ENCODE measurements around the gene PDE6B. TPM values are rescaled to one million over a fixed set of nuclear protein-coding genes. Genes with fewer than 3 reads are reported as not detected.

The PDE6B gene
- polyA plus RNA-seq: 27.1 TPM
- long read RNA-seq, donor 1: 0 reads
- long read RNA-seq, donor 2, partial matches to known transcripts: 6 of 7 reads
- long read RNA-seq, donor 2, other reads (novel, unspliced or antisense): 0 of 7 reads
- long read RNA-seq, donor 3: 0 reads
- long read RNA-seq, donor 4: 0 reads
- long read RNA-seq, donor 5: 0 reads
- long read RNA-seq, donor 6, partial matches to known transcripts: 0 of 2 reads
- long read RNA-seq, donor 6, other reads (novel, unspliced or antisense): 0 of 2 reads
- long read RNA-seq, donor 7, partial matches to known transcripts: 0 of 1 reads
- long read RNA-seq, donor 7, other reads (novel, unspliced or antisense): 0 of 1 reads
- long read RNA-seq, donor 8, partial matches to known transcripts: 5 of 6 reads
- long read RNA-seq, donor 8, other reads (novel, unspliced or antisense): 0 of 6 reads
- long read RNA-seq, donor 9, partial matches to known transcripts: 6 of 8 reads
- long read RNA-seq, donor 9, other reads (novel, unspliced or antisense): 0 of 8 reads
- long read RNA-seq, donor 10, partial matches to known transcripts: 307 of 948 reads
- long read RNA-seq, donor 10, other reads (novel, unspliced or antisense): 640 of 948 reads
- long read RNA-seq, donor 11: 0 reads

DNA sequence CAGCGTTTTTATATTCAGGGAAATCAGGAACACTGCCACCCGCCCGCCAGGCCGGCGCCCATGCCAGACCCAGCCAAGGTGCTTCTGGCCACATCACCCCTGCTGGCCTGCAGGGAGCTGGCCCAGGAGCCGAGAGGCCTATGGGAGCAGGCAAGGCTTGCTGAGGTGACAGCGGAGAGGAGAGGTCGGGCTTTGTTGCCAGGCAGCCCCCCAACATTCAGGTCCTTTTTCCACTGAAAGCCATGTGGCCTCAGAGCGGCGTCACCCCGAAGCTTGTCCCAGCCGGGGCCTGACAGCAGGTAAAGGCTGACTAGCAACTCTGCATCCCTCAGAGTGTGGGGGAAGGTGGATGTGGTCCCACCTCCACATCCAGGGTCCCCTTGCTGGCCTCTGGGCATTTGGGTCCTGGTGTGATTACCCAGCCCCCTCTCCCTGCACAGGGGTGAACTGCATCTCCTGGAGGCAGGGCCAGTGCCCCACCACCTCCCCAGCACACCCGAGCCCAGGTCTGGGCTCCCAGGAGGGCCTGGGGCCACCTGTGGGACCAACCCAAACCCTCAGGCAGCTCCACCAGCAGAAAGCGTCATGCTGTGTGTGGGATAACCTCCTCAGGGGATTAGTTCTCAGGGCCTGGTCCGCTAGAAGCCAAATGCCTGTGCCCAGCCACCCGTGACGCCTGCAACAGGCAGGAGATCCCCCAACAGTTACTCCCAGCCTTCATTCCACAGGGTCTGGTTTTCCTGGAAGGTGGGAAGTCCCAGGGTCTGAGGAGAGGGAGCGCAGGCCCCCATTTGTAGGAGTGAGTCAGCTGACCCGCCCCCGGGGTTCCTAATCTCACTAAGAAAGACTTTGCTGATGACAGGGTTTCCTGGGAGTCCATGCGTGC is at the start of gene PDE6B:
TSS of gene PDE6B (plus strand) at position 869 of the 886 bp plus-strand sequence. CDS start 54 bp downstream, outside the sequence.
- DNase-seq: no peak
- H3K27me3 ChIP-seq (ENCODE audit: control insufficient read depth, insufficient read depth, low read length): no peaks in the 10 kb centered on the region
- H3K27ac ChIP-seq (ENCODE audit: low read length): no peak within 1 kb of the TSS
- H3K4me3 ChIP-seq (ENCODE audit: low read length): no peak within 1 kb of the TSS
- no CpG with 5 or more reads among the region's 21 CpGs for WGBS (ENCODE audit: insufficient coverage, low lambda C conversion rate)
- no peaks in the 10 kb centered on the region for H3K9me3 ChIP-seq (ENCODE audit: control insufficient read depth, low read depth, low read length)
- no peaks in the 10 kb centered on the region for H3K36me3 ChIP-seq (ENCODE audit: control insufficient read depth, insufficient read depth, low read length)
- H3K4me1 ChIP-seq (ENCODE audit: control insufficient read depth, insufficient read depth, low read length): no peaks in the 10 kb centered on the region

DNA sequence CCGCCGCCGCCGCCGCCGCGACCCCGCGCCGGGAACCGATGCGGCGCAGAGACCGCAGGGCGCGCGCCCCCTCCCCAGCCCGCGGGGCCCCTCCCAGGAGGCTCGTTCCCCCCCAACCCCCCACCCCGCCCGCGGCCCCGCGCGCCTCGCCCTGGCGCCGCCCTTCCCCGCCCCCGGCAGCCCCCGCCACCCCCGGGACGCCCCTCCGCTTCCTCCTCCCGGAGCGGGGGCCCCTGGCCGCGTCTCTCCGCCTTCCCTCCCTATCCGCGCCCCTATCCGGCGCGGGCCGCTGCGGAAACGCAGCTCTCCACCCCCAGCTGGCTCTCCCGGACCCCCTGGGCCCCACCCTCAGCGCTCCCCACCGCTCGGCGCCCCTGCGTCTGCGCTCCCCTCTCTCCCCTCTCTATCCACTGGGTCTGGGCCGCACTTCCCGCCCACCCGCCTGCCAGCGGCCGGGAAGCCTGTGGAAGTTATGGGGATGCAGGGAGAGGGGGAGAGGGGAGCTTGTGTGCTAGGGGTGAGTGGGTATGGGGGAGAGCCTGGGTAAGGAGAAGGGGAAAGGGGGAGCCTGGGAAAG is 49.0 kb upstream of the PDE6B start, which contains the start of gene TMEM271:
TSS of gene TMEM271 (minus strand) at position 51 of the 577 bp plus-strand sequence. CDS start 233 bp downstream, outside the sequence.
- Histone ChIP-seq H3K27ac (ENCODE audit: low read length) (no peak within 1 kb of the TSS), H3K4me3 (ENCODE audit: low read length) (no peak within 1 kb of the TSS), H3K9me3 (ENCODE audit: control insufficient read depth, low read depth, low read length) (peaks cover 3% of the 10 kb centered on the region), H3K36me3 (ENCODE audit: control insufficient read depth, insufficient read depth, low read length) (no peaks in the 10 kb centered on the region), H3K27me3 (ENCODE audit: control insufficient read depth, insufficient read depth, low read length) (peaks cover 74% of the 10 kb centered on the region), H3K4me1 (ENCODE audit: control insufficient read depth, insufficient read depth, low read length) (no peaks in the 10 kb centered on the region)
- no peak for DNase-seq
- WGBS (ENCODE audit: insufficient coverage, low lambda C conversion rate): no CpG with 5 or more reads among the region's 60 CpGs

DNA sequence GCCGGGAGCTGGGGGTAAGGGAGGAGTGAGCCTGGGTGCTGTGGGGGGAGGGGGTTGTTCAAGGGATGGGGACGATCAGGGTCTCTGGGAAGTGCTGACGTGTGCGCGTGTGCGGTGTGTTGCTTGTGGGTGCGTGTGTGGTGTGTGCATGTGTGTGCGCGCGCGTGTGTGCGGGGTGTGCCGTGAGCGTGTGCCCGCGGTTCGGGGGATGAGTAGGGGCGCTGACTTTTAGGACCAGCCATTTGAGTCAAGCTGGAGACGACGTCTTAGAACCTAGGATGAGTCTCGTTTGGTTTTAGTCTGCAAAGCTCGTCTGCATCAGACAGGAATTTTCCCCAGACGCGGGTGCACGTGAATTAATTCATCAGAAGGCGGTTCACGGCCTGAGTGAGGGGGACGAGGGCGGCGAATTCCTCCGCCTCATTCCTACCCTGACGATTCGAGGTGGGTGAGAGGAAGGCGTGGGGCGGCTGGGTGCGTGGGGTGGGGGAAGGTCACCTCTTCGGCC is 48.3 kb upstream of the PDE6B start:
- H3K27me3 ChIP-seq (ENCODE audit: control insufficient read depth, insufficient read depth, low read length): peaks cover 77% of the 10 kb centered on the region
- H3K27ac ChIP-seq (ENCODE audit: low read length): no peak overlapping the region
- WGBS (ENCODE audit: insufficient coverage, low lambda C conversion rate): no CpG with 5 or more reads among the region's 37 CpGs
- H3K4me3 ChIP-seq (ENCODE audit: low read length): no peak overlapping the region
- no peaks in the 10 kb centered on the region for H3K36me3 ChIP-seq (ENCODE audit: control insufficient read depth, insufficient read depth, low read length)
- no peaks in the 10 kb centered on the region for H3K4me1 ChIP-seq (ENCODE audit: control insufficient read depth, insufficient read depth, low read length)
- H3K9me3 ChIP-seq (ENCODE audit: control insufficient read depth, low read depth, low read length): peaks cover 3% of the 10 kb centered on the region
- DNase-seq: no peak

DNA sequence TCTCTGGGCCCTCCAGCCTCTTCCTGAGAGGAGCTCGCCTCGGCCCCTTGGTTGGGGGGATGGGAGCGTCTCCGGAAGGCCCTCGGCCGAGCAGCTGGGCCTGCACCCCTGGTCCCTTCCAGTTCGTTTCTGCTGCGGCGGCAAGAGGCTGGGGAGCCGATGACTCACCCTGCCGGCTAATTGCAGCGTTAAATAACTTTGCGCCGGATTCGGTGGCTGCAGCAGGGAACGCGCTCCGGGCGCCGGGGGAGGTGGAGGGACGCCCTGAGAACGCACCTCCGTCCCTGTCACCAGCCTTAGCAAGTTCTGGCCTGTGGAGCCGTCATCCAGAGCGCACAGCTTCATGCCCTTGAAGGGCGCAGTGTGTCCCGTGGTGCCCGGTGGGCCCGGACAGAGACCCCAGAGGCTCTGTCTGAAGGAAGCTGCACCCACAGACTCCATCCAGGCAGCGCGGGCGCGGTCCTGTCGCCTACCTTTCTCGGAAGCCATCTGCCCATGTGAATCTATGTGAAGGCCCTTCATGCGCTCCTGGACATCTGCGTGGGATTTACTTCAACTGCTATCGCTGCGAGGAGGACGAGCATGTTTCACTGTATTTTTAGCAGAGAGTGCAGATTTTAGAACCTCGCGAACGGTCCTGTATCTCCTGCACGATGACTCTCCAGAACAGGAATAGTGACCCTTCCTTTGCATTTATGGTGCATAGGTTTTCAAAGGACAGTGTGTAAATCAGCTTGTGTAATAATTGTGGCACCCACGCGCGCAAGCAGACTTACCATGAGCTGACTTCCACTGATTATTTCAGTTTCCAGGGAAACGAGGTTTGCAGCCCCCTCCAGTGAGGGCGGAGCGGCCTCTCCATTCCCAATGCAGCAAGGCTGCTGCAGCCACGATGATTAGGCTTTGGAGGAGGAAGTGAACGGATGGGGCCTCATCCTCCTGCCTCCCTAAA is 47.6 kb upstream of the PDE6B start:
- no peaks in the 10 kb centered on the region for H3K4me1 ChIP-seq (ENCODE audit: control insufficient read depth, insufficient read depth, low read length)
- H3K4me3 ChIP-seq (ENCODE audit: low read length): no peak overlapping the region
- no CpG with 5 or more reads among the region's 52 CpGs for WGBS (ENCODE audit: insufficient coverage, low lambda C conversion rate)
- no peaks in the 10 kb centered on the region for H3K36me3 ChIP-seq (ENCODE audit: control insufficient read depth, insufficient read depth, low read length)
- peaks cover 3% of the 10 kb centered on the region for H3K9me3 ChIP-seq (ENCODE audit: control insufficient read depth, low read depth, low read length)
- H3K27me3 ChIP-seq (ENCODE audit: control insufficient read depth, insufficient read depth, low read length): peaks cover 72% of the 10 kb centered on the region
- peak in 1 of 2 donors; percentile 32 for DNase-seq
- no peak overlapping the region for H3K27ac ChIP-seq (ENCODE audit: low read length)

DNA sequence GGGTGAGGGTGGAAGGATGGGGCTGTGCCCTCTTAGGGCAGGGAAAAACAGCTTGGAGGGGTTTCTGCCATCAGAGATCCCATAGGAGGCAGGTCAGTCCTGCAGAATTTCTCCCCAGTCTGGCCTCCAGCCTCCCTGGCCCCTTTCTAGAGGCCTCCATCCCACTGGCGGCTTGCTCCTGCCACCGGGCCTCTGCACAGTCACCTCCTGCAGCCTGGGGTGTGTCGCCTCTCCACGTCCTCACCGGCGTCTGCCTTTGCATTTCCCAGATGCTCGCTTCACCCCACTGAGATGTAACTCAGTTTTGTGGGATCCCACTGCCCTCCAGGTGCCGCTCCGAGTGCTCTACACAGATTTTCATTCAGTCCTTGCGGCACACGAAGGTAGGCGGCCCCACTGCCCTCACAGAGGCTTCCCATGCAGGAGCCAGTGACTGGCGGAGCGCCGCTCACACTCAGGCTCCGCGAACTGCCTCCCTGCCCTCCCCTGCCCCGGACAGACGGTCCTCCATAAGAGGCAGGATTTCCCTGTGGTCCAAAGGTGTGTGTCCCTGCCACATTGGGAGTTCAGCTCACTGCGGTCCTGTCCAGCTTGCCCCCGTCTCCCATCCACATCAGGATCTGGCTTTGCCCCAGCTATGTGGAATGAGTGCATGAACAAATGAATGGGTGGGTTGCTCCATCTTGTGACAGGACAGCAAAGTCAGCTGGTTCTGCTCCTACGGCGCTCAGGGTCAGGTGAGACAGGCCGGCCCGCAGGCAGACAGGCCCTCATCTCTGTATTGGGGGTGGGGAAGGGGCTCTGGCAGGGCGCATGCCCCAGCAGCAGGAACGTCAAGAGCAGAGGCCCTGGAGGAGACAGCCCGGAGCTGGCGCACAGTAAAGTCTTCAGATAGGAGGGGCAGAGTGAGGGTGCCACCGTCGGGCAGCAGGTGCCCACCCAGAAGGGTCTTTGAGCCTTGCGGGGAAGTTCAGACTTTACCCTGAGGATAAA is 46.6 kb upstream of the PDE6B start:
- no peak overlapping the region for H3K27ac ChIP-seq (ENCODE audit: low read length)
- peaks cover 63% of the 10 kb centered on the region for H3K27me3 ChIP-seq (ENCODE audit: control insufficient read depth, insufficient read depth, low read length)
- no CpG with 5 or more reads among the region's 32 CpGs for WGBS (ENCODE audit: insufficient coverage, low lambda C conversion rate)
- peaks cover 3% of the 10 kb centered on the region for H3K9me3 ChIP-seq (ENCODE audit: control insufficient read depth, low read depth, low read length)
- H3K4me1 ChIP-seq (ENCODE audit: control insufficient read depth, insufficient read depth, low read length): no peaks in the 10 kb centered on the region
- no peaks in the 10 kb centered on the region for H3K36me3 ChIP-seq (ENCODE audit: control insufficient read depth, insufficient read depth, low read length)
- H3K4me3 ChIP-seq (ENCODE audit: low read length): no peak overlapping the region
- DNase-seq: no peak

DNA sequence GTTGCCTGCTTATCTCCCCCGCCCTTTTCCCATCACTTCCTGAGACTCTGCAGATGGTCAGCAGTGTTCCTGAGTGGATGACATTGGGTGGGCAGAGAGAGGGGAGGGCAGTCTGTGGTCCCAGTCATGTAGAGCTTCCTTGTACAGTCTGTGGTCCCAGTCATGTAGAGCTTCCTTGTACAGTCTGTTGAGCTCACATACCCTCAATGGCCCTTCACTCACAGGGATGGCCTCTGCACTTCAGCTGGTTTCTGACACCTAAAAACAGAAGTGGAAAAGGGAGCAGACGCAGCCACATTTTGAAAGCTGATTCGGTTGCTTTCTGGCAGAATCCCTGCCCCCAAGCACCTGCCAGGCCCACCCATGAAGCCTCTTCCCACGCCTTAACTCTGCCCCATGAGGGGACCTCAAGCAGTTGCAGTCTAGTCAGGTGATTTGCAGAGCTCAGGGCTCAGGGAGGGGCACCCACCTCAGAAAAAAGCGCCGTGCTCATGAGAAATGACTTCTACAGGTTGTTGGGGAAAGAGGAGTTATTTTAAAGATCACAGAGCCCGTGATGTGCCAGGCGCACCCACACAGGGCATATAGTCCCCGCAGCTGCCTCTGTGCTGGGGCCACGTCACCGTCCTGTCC is 45.7 kb upstream of the PDE6B start:
- Histone ChIP-seq H3K27me3 (ENCODE audit: control insufficient read depth, insufficient read depth, low read length) (peaks cover 55% of the 10 kb centered on the region), H3K9me3 (ENCODE audit: control insufficient read depth, low read depth, low read length) (peaks cover 3% of the 10 kb centered on the region), H3K36me3 (ENCODE audit: control insufficient read depth, insufficient read depth, low read length) (no peaks in the 10 kb centered on the region), H3K4me3 (ENCODE audit: low read length) (no peak overlapping the region), H3K27ac (ENCODE audit: low read length) (no peak overlapping the region), H3K4me1 (ENCODE audit: control insufficient read depth, insufficient read depth, low read length) (no peaks in the 10 kb centered on the region)
- DNase-seq: no peak
- WGBS (ENCODE audit: insufficient coverage, low lambda C conversion rate): no CpG with 5 or more reads among the region's 11 CpGs

DNA sequence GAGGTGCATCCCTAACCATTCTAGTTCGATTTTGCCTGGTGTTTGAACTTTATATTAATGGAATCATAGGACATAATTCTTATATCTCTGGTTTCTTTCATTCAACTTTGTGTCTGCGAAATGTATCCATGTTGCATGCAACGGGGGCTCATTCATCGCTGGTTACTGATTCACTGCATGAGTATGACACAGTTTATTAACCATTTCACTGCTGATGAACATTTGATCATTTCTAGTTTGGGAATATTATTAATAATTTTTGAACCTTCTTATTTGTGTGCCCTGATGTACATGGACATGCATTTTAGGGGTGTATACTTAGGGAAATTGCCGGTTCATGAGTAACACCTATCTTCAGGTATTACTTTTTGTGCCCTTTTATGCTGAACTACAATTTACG is 44.2 kb upstream of the PDE6B start:
- H3K27ac ChIP-seq (ENCODE audit: low read length): no peak overlapping the region
- peaks cover 55% of the 10 kb centered on the region for H3K27me3 ChIP-seq (ENCODE audit: control insufficient read depth, insufficient read depth, low read length)
- no peaks in the 10 kb centered on the region for H3K36me3 ChIP-seq (ENCODE audit: control insufficient read depth, insufficient read depth, low read length)
- 29% methylated on average over 1 of the region's 6 CpGs for WGBS (ENCODE audit: insufficient coverage, low lambda C conversion rate)
- no peaks in the 10 kb centered on the region for H3K4me1 ChIP-seq (ENCODE audit: control insufficient read depth, insufficient read depth, low read length)
- DNase-seq: no peak
- H3K4me3 ChIP-seq (ENCODE audit: low read length): no peak overlapping the region
- peaks cover 3% of the 10 kb centered on the region for H3K9me3 ChIP-seq (ENCODE audit: control insufficient read depth, low read depth, low read length)

DNA sequence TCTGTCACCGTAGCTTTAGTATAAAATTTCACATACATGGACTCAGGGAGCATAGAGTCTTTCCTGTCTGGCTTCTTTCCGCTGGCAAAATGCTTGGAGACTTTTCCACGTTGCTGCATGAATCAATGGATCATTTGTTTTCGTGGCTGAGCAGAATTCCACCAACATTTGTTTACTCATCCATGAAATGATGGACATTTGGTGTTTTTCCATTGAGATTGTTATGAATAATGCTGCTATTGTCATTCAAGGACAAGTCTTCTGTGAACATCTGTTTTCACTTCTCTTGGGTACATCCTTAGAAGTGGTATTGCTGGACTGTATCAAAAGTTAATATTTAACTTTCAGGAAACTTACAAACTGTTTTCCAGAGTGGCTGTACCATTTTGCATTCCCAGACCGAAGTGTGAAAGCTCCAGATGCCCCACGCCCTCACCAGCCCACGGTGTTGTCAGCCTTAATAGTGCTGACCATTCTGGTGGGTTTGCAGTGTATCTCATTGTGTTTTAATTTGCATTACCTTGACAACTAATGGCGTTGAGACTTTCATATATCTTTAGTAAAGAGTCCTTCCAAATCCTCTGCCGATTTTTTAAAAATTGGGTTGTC is 43.5 kb upstream of the PDE6B start:
- DNase-seq: no peak
- whole genome bisulfite sequencing (ENCODE audit: insufficient coverage, low lambda C conversion rate): 60% methylated on average over 4 of the region's 9 CpGs
- H3K4me3 ChIP-seq (ENCODE audit: low read length): no peak overlapping the region
- H3K4me1 ChIP-seq (ENCODE audit: control insufficient read depth, insufficient read depth, low read length): no peaks in the 10 kb centered on the region
- no peaks in the 10 kb centered on the region for H3K36me3 ChIP-seq (ENCODE audit: control insufficient read depth, insufficient read depth, low read length)
- H3K27ac ChIP-seq (ENCODE audit: low read length): no peak overlapping the region
- peaks cover 51% of the 10 kb centered on the region for H3K27me3 ChIP-seq (ENCODE audit: control insufficient read depth, insufficient read depth, low read length)
- peaks cover 3% of the 10 kb centered on the region for H3K9me3 ChIP-seq (ENCODE audit: control insufficient read depth, low read depth, low read length)
